SK-N-MC (cell line): ENCODE results near the gene SMARCC1.

Experiments used
- DNase-seq: peaks from one replicate; pipeline ENCODE4 v3.0.0-alpha.2; 2011; ENCODE audit warnings: low read depth, low spot score
- H3K27ac ChIP-seq: fragments of 200-600 bp; sonication (generic); 2 replicates; pipeline ENCODE4 v1.5.1; 2016; ENCODE audit warnings: mixed run types
- H3K36me3 ChIP-seq: fragments of 200-600 bp; sonication (generic); 2 replicates; pipeline ENCODE4 v1.6.1; 2017; ENCODE audit warnings: antibody characterized with exemption, low read length, mixed read lengths; ENCODE audit not compliant: insufficient read depth
- H3K4me3 ChIP-seq: fragments of 200-600 bp; sonication (generic); 2 replicates; pipeline ENCODE4 v1.5.1; 2016
- H3K9ac ChIP-seq: fragments of 200-600 bp; sonication (generic); 2 replicates; pipeline ENCODE4 v1.8.0; 2017; ENCODE audit warnings: mixed run types, mixed read lengths; ENCODE audit not compliant: insufficient read length
- H3K9me3 ChIP-seq: fragments of 200-600 bp; sonication (generic); 2 replicates; pipeline ENCODE4 v1.6.1; 2017; ENCODE audit warnings: low read depth, mild to moderate bottlenecking, antibody characterized with exemption, low read length, moderate library complexity, mixed read lengths
- EZH2 ChIP-seq: fragments of 200-600 bp; sonication (generic); IDR thresholded peaks from one replicate; pipeline ENCODE4 v1.6.1; 2017; ENCODE audit warnings: antibody characterized with exemption
- FOXP2 ChIP-seq: optimal IDR thresholded peaks from 2 replicates; pipeline ENCODE3; 2011; ENCODE audit warnings: mild to moderate bottlenecking, moderate library complexity; ENCODE audit not compliant: insufficient read depth; ENCODE audit errors: extremely low read length, control extremely low read depth
- POLR2AphosphoS5 ChIP-seq: IDR thresholded peaks from 2 replicates; pipeline ENCODE4 v1.6.1; 2012; ENCODE audit warnings: mild to moderate bottlenecking, low read depth, low read length, borderline replicate concordance

SMARCC1 gene

DNA sequence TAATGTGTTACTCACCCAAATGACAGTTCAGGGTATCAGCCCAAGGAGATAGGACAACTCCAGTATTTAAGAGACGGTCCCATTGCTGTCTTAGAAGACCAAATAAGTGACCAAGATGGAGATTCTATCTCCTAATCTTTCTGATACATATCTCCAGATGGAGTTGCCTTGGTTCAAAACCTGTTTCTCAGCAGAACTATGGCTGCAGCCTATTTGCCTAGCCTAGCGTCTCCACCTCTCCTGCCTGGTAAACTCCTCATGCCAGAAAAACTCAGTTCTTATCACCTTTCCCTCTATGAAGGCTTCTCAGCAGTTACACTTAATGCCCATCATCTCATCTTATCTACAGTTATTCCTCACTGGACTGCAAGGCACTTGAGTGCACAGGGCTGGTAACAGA, 201.8 kb downstream of the SMARCC1 start:
- H3K9me3 ChIP-seq = no peaks in the 10 kb centered on the region
- TF ChIP-seq EZH2 = no peak
- H3K36me3 ChIP-seq = no peaks in the 10 kb centered on the region
- H3K27ac ChIP-seq = 0 out of 2 replicates have a peak overlapping the region, but pooled peaks have one; percentile 25
- no peak overlapping the region for H3K4me3 ChIP-seq
- DNase-seq = no peak
- H3K9ac ChIP-seq = no peak overlapping the region

GRCh38 chr3:47578691-47579632, 202.7 kb downstream of the SMARCC1 start, which contains the start of gene CSPG5:
Gene CSPG5, minus strand, starts transcription at chr3:47578865. Its CDS starts 172 bp downstream, at chr3:47578693.
- Histone ChIP-seq H3K4me3 (peak within 1 kb of the TSS; percentile 73), H3K9ac (no peak within 1 kb of the TSS), H3K36me3 (no peaks in the 10 kb centered on the region), H3K9me3 (no peaks in the 10 kb centered on the region), H3K27ac (no peak within 1 kb of the TSS)
- DNase-seq = no peak
- no peak for TF ChIP-seq EZH2
- no peak for TF ChIP-seq FOXP2
- 0 out of 2 replicates have a peak, but pooled peaks have one; percentile 47 for TF ChIP-seq POLR2AphosphoS5

DNA sequence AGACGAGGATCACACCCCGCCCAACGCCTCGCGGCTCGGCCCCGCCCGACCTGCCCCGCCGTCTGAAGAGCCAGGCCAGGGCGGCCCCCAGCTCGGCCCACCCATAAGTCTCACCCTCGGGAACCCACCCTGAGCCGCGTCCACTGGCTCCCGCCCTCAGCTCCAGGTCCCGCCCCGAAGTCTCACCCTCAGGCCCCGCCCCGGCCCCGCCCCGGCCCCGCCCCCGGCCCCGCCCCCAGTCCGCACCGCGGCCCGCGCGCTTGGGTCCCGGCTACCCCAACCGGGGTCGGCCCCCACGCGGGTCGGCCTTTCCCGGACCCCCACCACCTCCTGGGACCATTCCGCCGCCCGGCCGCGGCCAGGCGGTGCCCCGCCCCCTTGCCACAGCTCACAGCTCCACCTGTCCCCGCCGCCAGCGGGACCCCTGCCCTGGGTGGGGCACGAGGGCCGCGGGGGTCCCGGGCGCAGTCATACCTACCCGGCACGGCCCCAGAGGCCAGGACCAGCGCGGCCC, 203.5 kb downstream of the SMARCC1 start:
- DNase-seq = no peak
- Histone ChIP-seq H3K36me3 (no peaks in the 10 kb centered on the region), H3K9ac (no peak overlapping the region), H3K9me3 (no peaks in the 10 kb centered on the region), H3K27ac (no peak overlapping the region), H3K4me3 (peak overlapping the region; percentile 73)
- TF ChIP-seq FOXP2 = no peak
- no peak for TF ChIP-seq EZH2
- TF ChIP-seq POLR2AphosphoS5 = no peak

DNA sequence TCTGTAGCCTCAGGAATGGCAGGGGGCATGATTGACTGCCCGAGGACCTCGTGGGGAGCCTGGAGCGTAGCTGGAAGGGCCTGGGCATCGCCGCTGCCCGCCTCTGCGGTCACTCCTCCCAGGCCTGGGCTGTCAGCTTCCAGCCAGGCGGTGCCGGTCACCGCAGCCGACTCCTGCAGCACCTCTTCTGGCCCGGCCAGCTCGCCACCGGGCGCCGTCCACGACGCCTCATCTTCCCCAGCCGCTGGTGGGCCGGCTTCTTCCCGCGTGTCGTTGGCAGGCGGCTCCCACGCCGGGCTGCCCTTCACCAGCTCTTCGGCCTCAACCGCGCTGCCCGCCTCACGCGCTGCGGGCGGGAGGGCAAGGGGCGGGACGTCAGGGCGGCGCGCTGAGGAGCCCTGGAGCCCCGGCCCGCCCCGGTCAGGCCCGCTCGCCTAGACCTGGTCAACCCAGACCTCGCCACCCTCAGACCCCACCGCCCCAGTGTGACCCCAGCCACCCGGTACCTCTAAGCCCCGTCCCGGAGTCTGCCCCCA, 204.0 kb downstream of the SMARCC1 start:
- Histone ChIP-seq H3K9ac (no peak overlapping the region), H3K27ac (no peak overlapping the region), H3K4me3 (peak overlapping the region; percentile 62), H3K9me3 (no peaks in the 10 kb centered on the region), H3K36me3 (no peaks in the 10 kb centered on the region)
- TF ChIP-seq POLR2AphosphoS5 = no peak
- TF ChIP-seq FOXP2 = no peak
- TF ChIP-seq EZH2 = no peak
- no peak for DNase-seq

- no peak overlapping the region for H3K9ac ChIP-seq
- H3K9me3 ChIP-seq = no peaks in the 10 kb centered on the region
- no peak overlapping the region for H3K4me3 ChIP-seq
- no peaks in the 10 kb centered on the region for H3K36me3 ChIP-seq
- TF ChIP-seq FOXP2 (no peak), EZH2 (no peak), POLR2AphosphoS5 (no peak)
- no peak for DNase-seq
- no peak overlapping the region for H3K27ac ChIP-seq
Observed at GRCh38 chr3:47573190-47574172, 208.2 kb downstream of the SMARCC1 start.

- H3K9ac ChIP-seq = no peak overlapping the region
- H3K27ac ChIP-seq = no peak overlapping the region
- no peaks in the 10 kb centered on the region for H3K36me3 ChIP-seq
- no peaks in the 10 kb centered on the region for H3K9me3 ChIP-seq
- H3K4me3 ChIP-seq = no peak overlapping the region
- TF ChIP-seq POLR2AphosphoS5 (no peak), EZH2 (no peak), FOXP2 (no peak)
- DNase-seq = no peak
Observed at GRCh38 chr3:47571391-47572175, 210.1 kb downstream of the SMARCC1 start.

GRCh38 chr3:47568901-47569300, 212.8 kb downstream of the SMARCC1 start:
- Histone ChIP-seq H3K4me3 (no peak overlapping the region), H3K9ac (no peak overlapping the region)
- no peak for DNase-seq

More at GRCh38 chr3:47568901-47569300, 212.8 kb downstream of the SMARCC1 start:
- no peak overlapping the region for H3K27ac ChIP-seq
- H3K36me3 ChIP-seq = no peaks in the 10 kb centered on the region
- TF ChIP-seq FOXP2 (no peak), EZH2 (no peak), POLR2AphosphoS5 (no peak)
- H3K9me3 ChIP-seq = no peaks in the 10 kb centered on the region
